Measurements from ENCODE around the gene PPP2R5E.

DNA sequence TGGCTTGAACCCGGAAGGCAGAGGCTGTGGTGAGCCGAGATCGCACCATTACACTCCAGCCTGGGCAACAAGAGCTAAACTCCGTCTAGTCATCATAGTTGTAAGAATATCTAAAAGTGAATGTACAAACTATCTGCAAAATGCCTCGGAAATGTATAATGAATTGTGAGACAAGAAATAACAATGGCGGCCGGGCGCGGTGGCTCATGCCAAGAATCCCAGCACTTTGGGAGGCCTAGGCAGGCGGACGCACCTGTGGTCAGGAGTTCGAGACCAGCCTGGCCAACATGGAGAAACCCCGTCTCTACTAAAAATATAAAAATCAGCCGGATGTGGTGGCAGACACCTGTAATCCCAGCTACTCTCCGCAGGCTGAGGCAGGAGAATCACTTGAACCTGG lies 9.7 kb downstream of the PPP2R5E start:
- TF ChIP-seq POLR2AphosphoS5 (IDR thresholded peaks at IDR 0.05; ENCODE audit: borderline replicate concordance, low read depth, low read length) (no peak), EZH2 (IDR thresholded peaks at IDR 0.05) (no peak), FOXP2 (optimal IDR thresholded peaks at IDR 0.05; ENCODE audit: control extremely low read depth, extremely low read length, insufficient read depth) (no peak)
